GM21737 (cell line): Measurements from ENCODE around the gene CBY2.

Source experiments
- ATAC-seq: cut with Tn5 transposase; IDR thresholded peaks from one replicate; pipeline ENCODE4 v1.9.1; 2021; ENCODE audit warnings: mild to moderate bottlenecking, moderate library complexity; ENCODE audit not compliant: unreplicated experiment

CBY2 gene

DNA sequence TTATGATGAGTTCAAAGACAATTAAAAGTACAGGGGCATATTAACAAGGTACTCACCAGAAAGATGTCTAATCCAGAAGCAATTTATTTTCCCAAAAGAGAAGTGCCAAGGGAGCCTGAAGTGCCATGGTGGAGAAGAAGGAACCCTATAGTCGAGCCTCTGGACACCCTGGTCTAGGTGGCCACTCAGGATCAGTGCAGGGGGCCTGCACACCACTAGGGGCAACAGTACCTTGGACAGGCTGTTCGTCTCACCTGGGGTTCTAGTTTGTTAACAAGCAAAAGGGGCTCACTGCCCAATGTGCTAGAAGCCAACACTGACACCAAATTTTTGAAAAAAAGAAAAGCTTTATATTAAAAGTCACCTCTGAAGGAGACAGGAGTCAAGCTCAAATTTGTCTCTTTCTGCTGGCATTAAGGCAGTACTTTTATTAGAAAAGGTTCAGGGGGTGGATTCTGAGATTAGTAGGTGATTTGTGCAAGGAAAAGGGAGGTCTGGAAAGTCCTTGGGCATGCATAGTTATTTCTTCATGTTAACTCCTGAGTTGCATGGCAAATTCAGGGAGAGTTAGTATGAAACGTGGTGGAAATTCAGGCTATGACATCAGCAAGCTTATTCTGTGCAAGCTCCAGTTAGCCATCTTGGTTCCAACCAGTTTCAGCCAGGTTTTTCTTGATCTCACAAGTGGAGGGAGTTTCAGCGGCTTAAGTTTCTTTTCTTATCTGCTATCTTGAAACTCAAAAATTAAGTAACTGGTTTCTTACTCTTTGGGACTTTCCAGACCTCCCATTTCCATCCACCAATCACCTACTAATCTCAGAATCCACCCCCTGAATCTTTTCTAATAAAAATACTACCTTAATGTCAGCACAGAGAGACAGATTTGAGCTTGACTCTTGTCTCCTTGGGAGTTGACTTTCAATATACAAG is 884 bp upstream of the CBY2 start:
- peak; percentile 61 for ATAC-seq

DNA sequence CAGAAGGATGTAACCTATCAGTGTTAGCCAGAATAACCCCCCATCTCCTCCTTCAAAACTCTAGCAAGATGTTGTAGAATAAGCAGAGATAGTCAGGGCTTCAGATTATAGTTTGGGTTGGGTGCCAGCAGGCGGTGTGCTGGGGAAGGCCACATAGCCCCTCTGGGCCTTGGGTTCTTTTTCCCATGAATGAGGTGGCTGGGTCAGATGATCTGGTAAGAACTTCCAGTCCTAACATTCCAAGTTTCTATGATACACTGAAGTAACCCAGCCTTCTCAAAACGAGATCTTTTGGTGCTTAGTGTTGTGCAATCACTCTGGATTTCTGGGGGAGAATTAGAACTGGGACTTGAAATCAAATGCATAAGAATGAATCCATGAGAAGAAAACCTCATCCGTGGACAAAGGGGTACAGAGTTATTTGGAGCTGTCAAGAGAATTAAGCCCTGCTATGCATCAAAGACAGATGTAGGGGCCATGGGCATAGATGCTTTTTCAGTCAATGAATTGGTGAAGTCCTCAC is 810 bp downstream of the CBY2 start:
- ATAC-seq: no peak

DNA sequence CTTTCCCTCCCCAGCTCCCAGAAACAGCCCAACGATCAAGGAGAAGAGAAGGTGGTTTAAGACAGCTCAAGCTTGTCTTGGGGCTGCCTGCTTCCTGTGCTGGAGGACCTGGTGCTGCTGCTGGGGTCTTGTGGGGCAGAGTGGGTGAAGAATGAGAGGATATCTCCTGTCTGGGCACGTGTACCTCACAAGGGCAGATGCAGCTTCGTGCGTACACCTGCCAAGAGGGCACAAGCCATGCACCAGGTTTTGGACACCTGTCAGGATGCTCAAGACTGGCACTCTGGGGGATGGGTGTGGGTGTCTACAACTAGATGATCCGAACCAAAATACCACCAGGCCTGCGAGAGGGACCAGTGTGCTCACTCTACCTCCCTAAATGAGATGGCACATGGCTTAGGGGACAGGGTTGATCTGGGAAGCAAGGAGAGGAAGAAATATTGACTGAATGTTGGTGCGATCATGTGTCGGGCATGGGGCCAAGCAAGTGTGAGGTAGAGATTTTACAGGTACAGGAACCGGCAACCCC is 2.2 kb downstream of the CBY2 start:
- no peak for ATAC-seq

DNA sequence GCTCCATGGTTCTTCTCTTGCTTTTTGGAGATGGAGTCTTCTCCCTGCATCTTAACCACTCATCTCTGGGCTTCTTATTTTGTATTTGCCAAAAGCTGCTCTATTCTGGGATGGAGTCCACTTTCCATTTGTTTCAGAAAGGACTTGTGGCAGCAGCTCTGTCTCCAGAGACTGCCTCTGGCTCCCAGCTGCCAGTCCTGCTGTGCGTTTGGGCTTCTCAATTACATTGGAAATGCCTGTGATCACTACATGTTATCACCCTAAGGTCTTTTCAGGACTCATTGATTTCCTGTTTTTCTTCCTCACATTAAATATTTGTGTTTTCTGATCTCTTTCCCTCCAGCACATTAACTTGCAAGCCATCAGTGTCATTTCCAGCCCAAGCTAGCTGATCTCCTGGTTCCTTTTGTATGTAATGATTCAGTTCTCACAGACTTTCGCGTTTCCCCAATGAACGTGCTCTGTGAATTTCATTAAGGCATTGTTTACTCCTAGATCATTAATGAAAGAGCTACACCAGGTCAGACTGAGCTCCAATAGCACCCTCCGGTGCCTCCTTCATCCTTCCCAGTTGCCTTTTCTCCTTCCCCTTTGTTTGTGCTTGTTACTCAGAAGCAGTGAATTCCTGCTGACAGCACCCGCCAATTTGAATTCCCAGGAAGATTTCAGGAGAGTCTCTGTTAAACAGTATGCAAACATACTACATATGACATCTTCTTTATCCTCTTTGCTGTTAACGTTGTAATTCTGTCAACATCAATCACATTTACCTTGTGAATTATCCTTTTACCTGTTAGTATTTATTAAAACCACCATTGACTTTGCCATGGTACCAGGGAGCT is 3.0 kb downstream of the CBY2 start:
- ATAC-seq: no peak

DNA sequence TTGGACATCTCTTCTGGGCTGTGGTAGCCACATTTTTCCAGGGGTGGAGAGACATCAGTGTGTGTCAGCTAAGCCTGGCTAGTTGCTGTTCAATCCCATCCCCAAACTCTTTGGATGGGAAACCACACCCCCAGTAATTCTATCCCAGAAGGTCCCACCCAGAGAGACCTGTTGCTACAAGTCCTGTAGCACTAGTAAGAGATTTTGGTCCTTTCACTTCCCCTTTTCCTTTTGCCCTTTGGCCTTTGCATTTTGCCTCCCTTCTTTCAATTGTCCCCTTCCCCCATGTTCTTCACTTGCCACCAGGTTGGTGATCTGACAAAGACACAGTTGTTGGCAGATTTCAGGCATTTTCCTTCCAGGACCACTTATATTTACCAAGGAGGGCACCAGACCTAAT is 3.8 kb downstream of the CBY2 start:
- ATAC-seq: no peak

DNA sequence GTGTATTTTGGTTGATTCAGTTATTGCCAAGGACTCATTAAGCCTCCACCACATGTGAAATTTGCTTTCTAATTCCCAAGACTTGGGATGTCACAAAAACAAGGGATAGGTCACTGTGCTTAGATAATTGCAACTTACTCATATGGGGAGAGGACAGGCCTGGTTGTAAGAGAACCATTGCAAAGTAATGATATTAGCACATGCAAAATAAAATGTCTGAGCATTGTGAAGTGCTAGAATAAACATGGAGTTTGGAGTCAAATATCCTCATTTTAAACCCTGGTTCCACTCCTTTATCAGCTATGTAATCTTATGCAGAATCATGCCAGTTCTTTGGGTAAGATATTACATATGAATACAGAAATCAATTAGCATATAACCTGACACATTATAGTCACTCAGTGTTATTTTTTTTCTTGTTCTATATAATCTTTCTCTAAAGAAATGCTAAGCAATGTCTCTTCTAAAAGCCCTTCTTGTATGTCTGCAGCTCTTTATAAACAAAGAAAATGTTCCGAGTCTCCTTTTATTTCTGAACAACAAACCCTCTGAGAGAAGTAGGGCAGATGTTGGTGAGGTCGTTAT is 5.5 kb downstream of the CBY2 start:
- ATAC-seq: no peak

DNA sequence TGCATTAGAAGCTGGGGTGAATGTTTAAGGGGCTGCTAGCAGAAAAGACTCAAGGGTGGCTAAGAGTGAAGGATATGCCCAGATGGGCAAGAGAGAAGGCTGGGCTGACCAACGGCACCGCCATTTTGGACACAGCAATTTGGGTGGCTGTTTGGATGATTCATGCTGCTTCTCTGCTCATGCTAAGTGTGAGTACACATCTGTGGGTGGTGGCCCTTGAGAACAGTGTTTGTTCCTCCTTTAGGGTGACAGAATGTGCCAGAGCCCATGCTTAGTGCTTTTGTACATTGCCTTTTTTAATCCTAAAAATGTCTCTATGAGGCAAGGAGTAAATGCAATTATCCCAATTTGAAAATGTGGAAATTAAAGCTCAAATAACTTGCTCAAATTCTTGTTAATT is 9.8 kb downstream of the CBY2 start:
- no peak for ATAC-seq

DNA sequence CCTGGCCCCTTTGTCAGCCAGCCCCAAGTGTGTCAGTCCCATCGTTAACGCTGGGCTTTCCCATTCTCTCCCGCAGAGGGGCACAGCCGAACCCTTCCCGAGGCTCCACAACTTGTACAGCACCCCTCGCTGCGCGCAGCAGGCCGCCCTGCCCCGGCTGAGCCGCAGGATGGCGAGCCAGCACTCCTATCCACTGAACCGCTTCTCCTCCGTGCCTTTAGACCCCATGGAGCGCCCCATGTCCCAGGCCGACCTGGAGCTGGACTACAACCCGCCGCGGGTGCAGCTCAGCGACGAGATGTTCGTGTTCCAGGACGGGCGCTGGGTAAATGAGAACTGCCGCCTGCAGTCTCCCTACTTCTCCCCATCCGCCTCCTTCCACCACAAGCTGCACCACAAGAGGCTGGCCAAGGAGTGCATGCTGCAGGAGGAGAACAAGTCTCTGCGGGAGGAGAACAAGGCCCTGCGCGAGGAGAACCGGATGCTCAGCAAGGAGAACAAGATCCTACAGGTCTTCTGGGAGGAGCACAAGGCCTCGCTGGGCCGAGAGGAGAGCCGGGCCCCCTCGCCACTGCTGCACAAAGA is 11.1 kb downstream of the CBY2 start:
- no peak for ATAC-seq

DNA sequence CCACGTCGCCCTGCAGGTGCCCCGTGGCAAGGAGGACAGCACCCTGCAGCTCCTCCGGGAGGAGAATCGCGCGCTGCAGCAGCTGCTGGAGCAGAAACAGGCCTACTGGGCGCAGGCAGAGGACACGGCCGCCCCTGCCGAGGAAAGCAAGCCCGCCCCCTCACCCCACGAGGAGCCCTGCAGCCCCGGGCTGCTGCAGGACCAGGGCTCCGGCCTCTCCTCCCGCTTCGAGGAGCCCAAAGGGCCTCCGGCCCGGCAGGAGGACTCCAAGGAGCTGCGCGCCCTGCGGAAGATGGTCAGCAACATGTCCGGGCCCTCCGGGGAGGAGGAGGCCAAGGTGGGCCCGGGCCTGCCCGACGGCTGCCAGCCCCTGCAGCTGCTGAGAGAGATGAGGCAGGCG is 11.6 kb downstream of the CBY2 start:
- no peak for ATAC-seq

DNA sequence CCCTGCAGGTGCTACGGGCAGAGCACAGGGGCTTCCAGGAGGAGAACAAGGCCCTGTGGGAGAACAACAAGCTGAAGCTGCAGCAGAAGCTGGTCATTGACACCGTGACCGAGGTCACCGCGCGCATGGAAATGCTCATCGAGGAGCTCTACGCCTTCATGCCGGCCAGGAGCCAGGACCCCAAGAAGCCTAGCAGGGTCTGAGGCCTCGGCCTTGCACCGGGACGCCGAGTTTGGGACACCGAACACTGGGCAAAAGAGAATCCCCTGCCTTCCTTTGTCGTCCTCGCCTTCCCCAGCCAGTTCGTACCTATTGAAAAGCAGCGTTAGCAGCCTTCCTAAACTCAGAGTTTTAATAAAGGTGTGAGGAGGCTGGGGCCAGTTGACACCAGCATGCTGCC is 12.1 kb downstream of the CBY2 start:
- ATAC-seq: no peak

DNA sequence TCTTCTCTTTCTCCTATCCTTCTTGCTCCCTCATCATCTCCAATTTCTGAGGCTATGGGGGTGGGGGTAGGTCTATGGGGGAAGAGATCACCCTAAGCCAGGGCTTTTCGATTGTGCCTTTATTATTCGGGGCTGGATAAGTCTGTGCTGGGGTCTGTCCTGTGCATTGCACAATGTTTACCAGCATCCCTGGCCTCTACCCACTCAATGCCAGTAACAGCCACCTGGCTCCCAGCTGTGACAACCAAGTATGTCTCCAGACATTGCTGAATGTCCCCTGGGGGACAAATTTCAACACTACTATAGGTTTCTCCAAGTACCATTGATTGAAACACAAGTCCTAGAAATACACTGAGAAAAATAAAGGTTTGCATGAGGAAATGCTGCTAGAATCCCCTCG is 13.2 kb downstream of the CBY2 start:
- no peak for ATAC-seq

DNA sequence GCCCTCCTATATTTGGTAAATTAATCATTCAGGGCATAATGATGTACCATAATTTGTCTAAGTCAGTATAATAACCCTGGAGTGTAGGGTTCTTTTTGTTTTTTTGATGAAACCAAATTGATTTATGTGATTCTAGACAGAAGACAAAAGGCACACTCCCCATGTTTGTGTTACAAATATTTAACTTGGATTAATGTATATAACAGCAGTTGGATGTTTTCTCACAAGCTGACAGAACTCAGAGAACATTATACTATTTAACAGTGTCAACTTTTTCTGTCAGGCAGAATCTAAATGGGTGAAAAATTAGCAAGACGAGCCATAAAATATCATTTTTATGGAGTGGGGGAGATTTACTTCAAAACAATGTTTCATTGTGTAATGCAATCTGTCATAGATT is 15.2 kb downstream of the CBY2 start:
- ATAC-seq: no peak

DNA sequence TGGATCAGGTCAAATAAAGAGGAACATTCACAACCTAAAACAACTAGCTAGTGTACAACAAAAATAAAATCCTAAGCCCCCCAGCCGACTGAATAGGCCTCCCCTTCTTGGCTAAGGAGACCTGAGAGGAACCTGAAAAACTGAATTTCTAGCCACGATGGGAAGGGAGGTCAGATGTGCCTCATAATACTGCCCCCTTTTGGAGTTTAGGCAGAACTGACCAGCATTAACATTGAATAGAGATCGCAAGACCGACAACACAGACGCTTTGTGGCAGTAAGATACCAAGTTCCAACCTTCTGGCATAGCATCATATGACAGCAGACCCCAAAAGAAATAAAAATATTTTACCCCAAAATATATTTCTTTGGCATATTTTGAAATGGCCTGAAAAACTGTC is 15.9 kb downstream of the CBY2 start:
- ATAC-seq: no peak

DNA sequence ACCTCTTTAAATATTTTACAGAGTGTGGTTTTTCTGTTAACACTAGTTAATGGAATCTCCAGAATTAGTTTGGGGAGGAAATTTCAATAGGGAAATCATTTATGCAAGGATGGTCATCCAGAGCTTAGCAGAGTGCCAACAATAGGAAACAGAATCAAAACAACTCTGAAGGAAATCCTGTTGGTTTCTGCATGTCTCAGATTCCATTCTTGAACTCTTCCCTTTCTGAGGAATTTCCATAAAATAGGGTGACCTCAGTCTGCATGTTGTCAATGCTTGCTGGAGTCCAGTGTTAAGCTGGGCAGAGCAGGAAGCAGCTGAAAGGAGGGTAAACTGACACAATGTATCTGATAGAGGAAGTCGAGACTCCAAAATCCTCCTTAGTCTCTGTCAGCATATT is 16.9 kb downstream of the CBY2 start:
- ATAC-seq: no peak

DNA sequence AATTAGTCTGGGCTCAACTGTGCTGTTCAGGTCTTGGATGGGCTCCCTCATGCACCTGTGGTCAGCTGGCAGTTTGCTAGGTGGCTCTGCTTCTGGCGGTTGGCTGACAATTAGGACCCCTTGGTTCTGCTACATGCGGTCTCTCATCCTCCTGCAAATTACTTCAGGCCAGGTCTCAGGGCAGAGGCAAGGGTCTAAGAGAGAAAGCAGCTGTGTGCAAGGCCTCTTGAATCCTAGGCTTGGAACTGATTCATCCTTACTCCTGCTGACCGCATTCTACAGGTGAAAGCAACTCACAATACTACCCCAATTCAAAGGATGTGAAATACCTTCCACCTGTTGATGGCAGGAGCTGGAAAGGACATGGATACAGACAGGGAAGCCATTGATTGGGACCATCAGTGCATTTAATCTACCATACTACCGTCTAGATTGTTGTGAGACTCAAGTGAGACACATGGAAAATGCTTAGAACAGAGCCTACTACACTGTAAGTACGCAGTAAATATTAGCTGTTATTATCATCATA is 19.1 kb downstream of the CBY2 start:
- no peak for ATAC-seq

DNA sequence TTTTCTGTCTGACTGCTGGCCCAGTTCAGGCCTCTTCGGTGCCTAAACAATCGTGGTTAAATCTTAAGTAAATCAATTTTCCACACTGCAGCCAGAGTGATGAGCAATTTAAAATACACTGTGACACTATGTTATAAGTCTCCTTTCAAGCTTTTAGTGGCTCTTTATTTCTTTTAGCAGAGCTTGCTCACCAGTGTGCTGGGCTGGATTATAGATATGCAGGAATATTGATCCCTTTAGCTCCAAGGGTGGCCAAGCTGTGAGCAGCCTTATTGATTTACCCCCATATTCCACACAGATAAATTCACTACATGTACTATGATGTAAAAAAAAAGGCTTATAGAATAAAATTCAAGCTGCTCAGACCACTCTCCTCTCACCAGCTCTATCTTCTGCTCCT is 21.7 kb downstream of the CBY2 start:
- ATAC-seq: no peak

DNA sequence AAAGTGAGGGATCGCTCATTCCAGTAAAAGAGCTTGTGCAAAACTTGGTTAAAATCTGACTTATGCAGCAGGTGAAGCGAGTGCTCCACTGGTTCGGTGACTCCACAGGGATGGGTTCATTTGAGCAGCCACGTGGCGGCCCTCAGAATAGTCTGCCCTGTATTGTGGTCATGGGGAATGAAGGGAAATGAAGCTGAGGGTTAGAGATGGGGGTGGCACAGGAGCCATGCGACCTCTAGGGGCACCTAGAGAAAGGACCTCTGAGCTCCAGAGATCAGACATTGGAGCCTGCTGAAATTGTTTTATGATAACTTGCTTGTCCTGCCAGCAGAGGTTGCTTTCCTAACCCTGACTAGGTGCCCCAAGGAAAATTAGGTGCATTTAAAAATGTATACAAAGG is 26.6 kb downstream of the CBY2 start:
- ATAC-seq: no peak

DNA sequence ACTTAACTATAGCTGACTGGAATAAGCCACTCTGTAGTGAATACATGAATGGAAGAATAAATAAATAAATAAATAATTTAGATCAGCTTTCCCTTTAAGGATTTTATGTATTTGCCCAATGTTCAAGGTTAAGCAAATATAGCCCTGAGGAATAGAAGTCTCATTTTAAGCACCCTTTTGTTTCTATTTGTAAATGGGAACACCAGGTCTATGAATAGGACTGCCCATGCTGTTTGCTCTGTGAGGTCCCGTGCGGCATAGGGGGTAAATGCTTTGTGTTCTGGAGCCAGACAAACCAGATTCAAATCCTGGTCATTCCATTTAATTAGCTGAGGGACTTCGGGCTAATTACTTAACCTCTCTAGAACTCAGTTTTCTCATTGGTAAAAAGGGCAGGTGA is 29.3 kb downstream of the CBY2 start:
- no peak for ATAC-seq

DNA sequence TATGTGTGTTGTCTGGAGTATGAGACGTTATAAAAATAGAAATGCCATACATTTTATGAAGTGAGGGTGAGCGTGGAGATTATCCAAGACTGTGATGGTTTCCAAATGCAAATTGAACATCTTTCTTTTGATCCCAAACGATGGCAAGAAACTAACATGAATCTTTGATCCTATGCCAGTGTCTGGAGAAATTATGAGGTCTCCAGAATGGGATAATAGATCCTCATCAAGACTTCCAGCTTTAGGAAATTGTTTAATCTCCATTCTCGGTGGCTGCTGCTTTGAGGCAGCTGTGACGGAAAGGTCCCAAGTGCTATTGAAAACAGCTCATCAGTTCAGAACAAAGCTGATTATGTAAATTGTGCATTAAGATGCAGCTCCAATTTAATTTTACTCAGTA is 30.8 kb downstream of the CBY2 start:
- no peak for ATAC-seq

DNA sequence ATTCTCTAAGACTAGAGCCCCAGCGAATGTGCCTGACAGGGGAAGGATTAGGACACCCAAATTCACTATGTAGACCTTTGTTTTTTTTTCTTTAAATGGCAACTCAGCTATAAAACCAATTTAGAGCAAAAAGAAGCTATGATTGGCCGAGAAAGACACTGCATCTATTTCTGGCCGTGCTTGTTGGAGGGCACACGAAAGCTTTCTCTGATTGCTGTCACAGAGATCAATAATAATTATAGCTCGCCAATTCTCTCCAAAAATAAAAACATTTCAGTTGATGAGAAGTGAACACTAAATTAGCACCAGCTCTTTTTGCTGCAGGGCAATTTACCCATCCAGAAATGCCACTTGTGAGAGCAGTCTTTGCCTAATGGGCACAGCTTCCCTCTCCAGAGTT is 31.2 kb downstream of the CBY2 start:
- no peak for ATAC-seq

DNA sequence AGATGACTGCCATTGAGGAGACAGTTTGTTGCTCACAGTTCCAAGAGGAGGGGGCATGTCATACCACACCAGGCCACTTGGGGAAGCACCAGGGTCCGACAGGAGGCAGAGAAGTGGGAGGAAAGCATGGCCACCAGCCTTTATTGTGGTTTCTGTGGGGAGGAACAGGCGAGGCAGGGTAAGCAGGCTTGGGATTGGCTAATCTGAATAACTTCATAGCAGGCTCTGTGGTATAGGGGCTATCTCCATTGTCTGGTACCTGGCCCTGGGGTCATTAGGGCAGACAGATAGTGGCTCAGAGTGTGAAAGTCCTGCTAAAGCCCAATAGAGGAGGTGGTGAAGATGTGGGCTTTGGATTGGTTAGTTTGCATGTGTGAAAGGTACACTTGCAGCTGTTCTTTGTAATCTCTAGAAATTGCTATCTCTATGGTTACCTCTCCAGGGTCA is 35.5 kb downstream of the CBY2 start:
- no peak for ATAC-seq
